Upper lobe of left lung (tissue), 6 donors: Measurements from ENCODE around the gene NELFB. TPM values are rescaled to one million over a fixed set of nuclear protein-coding genes. Genes with fewer than 3 reads are reported as not detected.

Experiments
- ATAC-seq, 2 donors: fragments of 200-7000 bp; cut with Tn5 transposase; one replicate each; pipeline ENCODE4 v1.9.1; 2022; ENCODE audit warnings: mild to moderate bottlenecking in 2 of 2, moderate library complexity in 2 of 2; ENCODE audit not compliant: low FRiP score in 2 of 2
- DNase-seq, 2 donors: peaks; one replicate each; pipeline ENCODE4 v3.0.0-alpha.2; 2019 to 2020
- H3K27ac ChIP-seq, 4 donors: fragments of 200-600 bp; sonication (generic); one replicate each; pipeline ENCODE4 v1.5.1; 2016 to 2019
- H3K27me3 ChIP-seq, 4 donors: fragments of 200-600 bp; sonication (generic); one replicate each; pipeline ENCODE4 v1.5.1; 2017 to 2019
- H3K36me3 ChIP-seq, 4 donors: fragments of 200-600 bp; sonication (generic); one replicate each; pipeline ENCODE4 v1.5.1; 2016 to 2019
- H3K4me1 ChIP-seq, 4 donors: fragments of 200-600 bp; sonication (generic); one replicate each; pipeline ENCODE4 v1.5.1; 2018 to 2019
- H3K4me3 ChIP-seq, 4 donors: fragments of 200-600 bp; sonication (generic); one replicate each; pipeline ENCODE4 v1.5.1; 2017 to 2019; ENCODE audit warnings: mild to moderate bottlenecking in 2 of 4, moderate library complexity in 1 of 4
- H3K9me3 ChIP-seq, 4 donors: fragments of 200-600 bp; sonication (generic); one replicate each; pipeline ENCODE4 v1.5.1; 2018 to 2019
- CTCF ChIP-seq, 6 experiments: fragments of 450-650 bp in 4 of 6; fragments of 200-600 bp in 2 of 6; sonication (generic) in 2 of 6; IDR thresholded peaks; one replicate each; pipeline ENCODE4 v1.5.1; 2016 to 2019; ENCODE audit warnings: antibody characterized with exemption in 6 of 6
- EP300 ChIP-seq, 4 donors: sonication (generic); formaldehyde crosslinking; IDR thresholded peaks; one replicate each; pipeline ENCODE4 v1.5.1; 2017; ENCODE audit warnings: antibody characterized with exemption in 4 of 4, control low read depth in 2 of 4
- POLR2A ChIP-seq, 4 donors: fragments of 450-650 bp; IDR thresholded peaks; one replicate each; pipeline ENCODE4 v1.5.1; 2016 to 2017; ENCODE audit warnings: antibody characterized with exemption in 4 of 4, mild to moderate bottlenecking in 2 of 4
- POLR2AphosphoS5 ChIP-seq, 2 donors: sonication (generic); formaldehyde crosslinking; IDR thresholded peaks; one replicate each; pipeline ENCODE4 v1.5.1; 2017; ENCODE audit warnings: antibody characterized with exemption in 2 of 2
- WGBS, 2 donors: methylation state at CpG; one replicate each; pipeline ENCODE4 v1.1.5; 2017 to 2018; 5-methylcytosine and 5-hydroxymethylcytosine counted together
- total RNA-seq, 6 donors: library from RNA; depleted of rRNA in 4 of 6; stranded (reverse); fragments of >200 nt in 4 of 6; gene quantifications; one replicate each; pipeline versions ENCODE4 v1.1.0 to v1.2.1, GENCODE V29; 2016 to 2021
- donor health status: DM: no; HTN: no; CAD: no; lungs with moderate emphysema.
- donor health status: DM: no; HTN: yes; CAD: no; lungs with severe emphysema.

Gene NELFB
- total RNA-seq, 6 donors from 2014 or later = 31.8 to 55.6 (median 49.8) TPM

GRCh38 chr9:137303151-137303892 is 48.2 kb downstream of the NELFB start:
- no peaks in the 10 kb centered on the region for H3K36me3 ChIP-seq
- DNase-seq (peak in 1 of 2 donors; percentile 78), ATAC-seq (no peak)
- H3K4me1 ChIP-seq = peaks cover 61 to 92% (median 74%) of the 10 kb centered on the region in 4 donors
- peaks cover 0 to 14% (median 4%) of the 10 kb centered on the region in 4 donors for H3K27me3 ChIP-seq
- H3K4me3 ChIP-seq = peak overlapping the region in 2 of 4 donors; percentile 53 to 61
- no peak for TF ChIP-seq POLR2AphosphoS5 (IDR thresholded peaks at IDR 0.05)
- no peak for TF ChIP-seq CTCF (IDR thresholded peaks at IDR 0.05)
- no peak for TF ChIP-seq EP300 (IDR thresholded peaks at IDR 0.05)
- TF ChIP-seq POLR2A (IDR thresholded peaks at IDR 0.05) = no peak
- 49 to 67% methylated on average over 7 to 23 of the region's 23 CpGs for whole genome bisulfite sequencing, 2 donors
- H3K27ac ChIP-seq = peak overlapping the region; percentile 79 to 90 (median 83)
- H3K9me3 ChIP-seq = no peaks in the 10 kb centered on the region

GRCh38 chr9:137303893-137304382 is 48.8 kb downstream of the NELFB start:
- Histone ChIP-seq H3K9me3 (no peaks in the 10 kb centered on the region), H3K36me3 (no peaks in the 10 kb centered on the region), H3K27me3 (peaks cover 0 to 14% (median 4%) of the 10 kb centered on the region in 4 donors), H3K27ac (peak overlapping the region in 2 of 4 donors; percentile 86 to 90), H3K4me1 (peaks cover 61 to 86% (median 70%) of the 10 kb centered on the region in 4 donors), H3K4me3 (no peak overlapping the region)
- no peak for ATAC-seq
- 92% methylated on average over 22 of the region's 22 CpGs for WGBS, 2 donors
- TF ChIP-seq CTCF (IDR thresholded peaks at IDR 0.05) (no peak), POLR2AphosphoS5 (IDR thresholded peaks at IDR 0.05) (no peak), POLR2A (IDR thresholded peaks at IDR 0.05) (no peak), EP300 (IDR thresholded peaks at IDR 0.05) (no peak)
- peak in 1 of 2 donors; percentile 85 for DNase-seq

- ATAC-seq (no peak), DNase-seq (peak in 1 of 2 donors; percentile 65)
- TF ChIP-seq EP300 (IDR thresholded peaks at IDR 0.05) = no peak
- TF ChIP-seq POLR2A (IDR thresholded peaks at IDR 0.05) = no peak
- TF ChIP-seq POLR2AphosphoS5 (IDR thresholded peaks at IDR 0.05) = no peak
- TF ChIP-seq CTCF (IDR thresholded peaks at IDR 0.05) = no peak
- H3K4me1 ChIP-seq = peaks cover 61 to 80% (median 68%) of the 10 kb centered on the region in 4 donors
- no peaks in the 10 kb centered on the region for H3K36me3 ChIP-seq
- peak overlapping the region; percentile 69 to 90 (median 87) for H3K27ac ChIP-seq
- H3K27me3 ChIP-seq = peaks cover 0 to 14% (median 4%) of the 10 kb centered on the region in 4 donors
- H3K9me3 ChIP-seq = no peaks in the 10 kb centered on the region
- H3K4me3 ChIP-seq = peak overlapping the region in 2 of 4 donors; percentile 27 to 40
- 30 to 100% methylated on average over 1 to 12 of the region's 16 CpGs for WGBS, 2 donors
These were observed 49.4 kb downstream of the NELFB start for GRCh38 chr9:137304383-137305059.

- peaks cover 61 to 74% (median 64%) of the 10 kb centered on the region in 4 donors for H3K4me1 ChIP-seq
- TF ChIP-seq POLR2AphosphoS5 (IDR thresholded peaks at IDR 0.05) = peak in 1 of 2 donors; percentile 59
- TF ChIP-seq EP300 (IDR thresholded peaks at IDR 0.05) = no peak
- no peak for TF ChIP-seq POLR2A (IDR thresholded peaks at IDR 0.05)
- peak in 3 of 6 experiments; percentile 23 to 45 (median 33) for TF ChIP-seq CTCF (IDR thresholded peaks at IDR 0.05)
- ATAC-seq (peak; percentile 25 to 52), DNase-seq (peak; percentile 64 to 92)
- no peaks in the 10 kb centered on the region for H3K9me3 ChIP-seq
- H3K27me3 ChIP-seq = peaks cover 0 to 9% (median 4%) of the 10 kb centered on the region in 4 donors
- H3K36me3 ChIP-seq = no peaks in the 10 kb centered on the region
- peak overlapping the region; percentile 69 to 90 (median 87) for H3K27ac ChIP-seq
- WGBS, 2 donors = 25 to 29% methylated on average over 17 to 35 of the region's 36 CpGs
- H3K4me3 ChIP-seq = peak overlapping the region in 2 of 4 donors; percentile 27 to 40
These were observed 50.1 kb downstream of the NELFB start for GRCh38 chr9:137305060-137305797.
